ENCODE data around the gene AGO1. TPM values are rescaled to one million over a fixed set of nuclear protein-coding genes. Genes with fewer than 3 reads are reported as not detected.
"Not testable (repeated sequence)": the region's sequence is repeated elsewhere in the genome, so short reads cannot be mapped to it uniquely, and the experiment has no call there.

AGO1 gene
- total RNA-seq, 2 experiments from 2014 or later = 28.8 TPM

GRCh38 chr1:35958558-35958957 lies 75.5 kb downstream of the AGO1 start:
- Mint-ChIP-seq H3K27ac (no peak overlapping the region), H3K4me1 (ENCODE audit: low read depth) (peaks cover 7% of the 10 kb centered on the region), H3K9me3 (no peaks in the 10 kb centered on the region), H3K36me3 (peaks cover 3% of the 10 kb centered on the region), H3K27me3 (no peaks in the 10 kb centered on the region), H3K4me3 (no peak overlapping the region)
- POLR2A ChIA-PET = no interaction called here
- intact Hi-C loops (cut with micrococcal nuclease) = no loop called here
- no peak for DNase-seq
- CTCF ChIA-PET = interaction anchor here (0.7 kb wide), 2 partner anchors 58 to 203 kb away, joined by 3 read pairs; no protein-coding TSS in a partner anchor

DNA sequence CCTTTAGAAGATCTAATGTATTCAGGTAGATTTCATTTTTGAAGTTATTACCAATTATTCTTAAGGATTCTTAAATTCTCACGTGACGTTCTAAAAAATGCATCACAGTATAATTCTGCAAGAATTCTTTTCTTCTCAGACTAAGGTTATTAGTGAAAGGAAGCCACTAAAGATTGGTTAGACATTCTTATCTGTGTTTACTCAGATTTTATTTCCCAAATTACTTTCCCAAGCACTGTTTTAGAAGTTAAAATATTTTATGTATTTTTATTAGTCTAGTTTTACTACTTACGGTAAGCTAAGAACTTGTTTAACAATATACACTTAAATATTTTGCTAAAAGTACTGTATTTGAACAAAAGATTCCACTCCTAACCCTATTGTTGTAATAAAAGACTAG lies 76.3 kb downstream of the AGO1 start:
- intact Hi-C loops (cut with micrococcal nuclease) = no loop called here
- CTCF ChIA-PET = no interaction called here
- Mint-ChIP-seq H3K4me1 (ENCODE audit: low read depth) (peaks cover 6% of the 10 kb centered on the region), H3K27ac (no peak overlapping the region), H3K9me3 (peaks cover 2% of the 10 kb centered on the region), H3K36me3 (peaks cover 5% of the 10 kb centered on the region), H3K27me3 (no peaks in the 10 kb centered on the region), H3K4me3 (no peak overlapping the region)
- DNase-seq = no peak
- POLR2A ChIA-PET = no interaction called here

DNA sequence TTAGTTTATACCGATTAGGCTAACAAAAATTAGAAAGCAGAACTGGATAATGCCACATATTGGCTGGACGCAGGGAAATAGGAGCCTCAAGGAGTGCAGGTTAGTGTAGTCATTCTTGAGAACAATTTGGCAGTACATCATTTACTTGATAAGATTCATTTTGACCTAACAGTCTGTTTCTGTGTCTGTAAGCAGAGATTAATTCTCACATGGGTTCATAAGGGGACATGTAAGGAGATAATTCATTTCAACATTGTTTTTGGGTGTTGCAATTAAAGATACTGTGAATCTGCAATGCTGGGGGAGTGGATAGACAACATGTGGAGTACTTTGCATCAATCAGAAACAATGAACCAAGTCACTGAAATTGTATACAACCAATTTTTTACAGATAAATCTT lies 79.9 kb downstream of the AGO1 start:
- Mint-ChIP-seq H3K4me1 (ENCODE audit: low read depth) (no peaks in the 10 kb centered on the region), H3K36me3 (peaks cover 6% of the 10 kb centered on the region), H3K27me3 (no peaks in the 10 kb centered on the region), H3K27ac (no peak overlapping the region), H3K9me3 (peaks cover 3% of the 10 kb centered on the region), H3K4me3 (no peak overlapping the region)
- ChIA-PET CTCF (no interaction called here), POLR2A (no interaction called here)
- DNase-seq = no peak
- intact Hi-C loops (cut with micrococcal nuclease) = no loop called here

DNA sequence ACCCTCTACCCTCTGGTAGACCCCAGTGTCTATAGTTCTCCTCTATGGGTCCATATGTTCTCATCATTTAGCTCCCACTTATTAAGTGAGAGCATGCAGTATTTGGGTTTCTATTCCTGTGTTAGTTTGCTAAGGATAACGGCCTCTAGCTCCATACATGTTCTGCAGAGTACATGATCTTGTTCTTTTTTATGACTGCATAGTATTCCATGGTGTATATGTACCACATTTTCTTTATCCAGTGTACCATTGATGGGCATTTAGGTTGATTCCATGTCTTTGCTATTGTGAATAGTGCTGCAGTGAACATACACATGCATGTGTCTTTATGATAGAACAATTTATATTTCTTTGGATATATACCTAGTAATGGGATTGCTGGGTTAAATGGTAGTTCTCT lies 81.3 kb downstream of the AGO1 start:
- H3K27me3 Mint-ChIP-seq; CTCF ChIA-PET; POLR2A ChIA-PET; intact Hi-C loops (cut with micrococcal nuclease); H3K4me1 Mint-ChIP-seq (ENCODE audit: low read depth); H3K27ac Mint-ChIP-seq; H3K4me3 Mint-ChIP-seq; DNase-seq; H3K9me3 Mint-ChIP-seq: not testable (repeated sequence)
- H3K36me3 Mint-ChIP-seq = peaks cover 15% of the 10 kb centered on the region

- DNase-seq = no peak
- Mint-ChIP-seq H3K36me3 (peaks cover 25% of the 10 kb centered on the region), H3K27ac (no peak overlapping the region), H3K27me3 (no peaks in the 10 kb centered on the region), H3K9me3 (peaks cover 3% of the 10 kb centered on the region), H3K4me1 (ENCODE audit: low read depth) (no peaks in the 10 kb centered on the region), H3K4me3 (no peak overlapping the region)
- CTCF ChIA-PET = no interaction called here
- POLR2A ChIA-PET = no interaction called here
- intact Hi-C loops (cut with micrococcal nuclease) = no loop called here
Measured at GRCh38 chr1:35968396-35968795, 85.4 kb downstream of the AGO1 start.

GRCh38 chr1:35971601-35972000 lies 88.6 kb downstream of the AGO1 start:
- DNase-seq = no peak
- Mint-ChIP-seq H3K4me1 (ENCODE audit: low read depth) (peaks cover 9% of the 10 kb centered on the region), H3K36me3 (peaks cover 29% of the 10 kb centered on the region), H3K27me3 (no peaks in the 10 kb centered on the region), H3K9me3 (peaks cover 3% of the 10 kb centered on the region), H3K27ac (no peak overlapping the region), H3K4me3 (no peak overlapping the region)
- intact Hi-C loops (cut with micrococcal nuclease) = no loop called here
- POLR2A ChIA-PET = no interaction called here
- CTCF ChIA-PET = no interaction called here

DNA sequence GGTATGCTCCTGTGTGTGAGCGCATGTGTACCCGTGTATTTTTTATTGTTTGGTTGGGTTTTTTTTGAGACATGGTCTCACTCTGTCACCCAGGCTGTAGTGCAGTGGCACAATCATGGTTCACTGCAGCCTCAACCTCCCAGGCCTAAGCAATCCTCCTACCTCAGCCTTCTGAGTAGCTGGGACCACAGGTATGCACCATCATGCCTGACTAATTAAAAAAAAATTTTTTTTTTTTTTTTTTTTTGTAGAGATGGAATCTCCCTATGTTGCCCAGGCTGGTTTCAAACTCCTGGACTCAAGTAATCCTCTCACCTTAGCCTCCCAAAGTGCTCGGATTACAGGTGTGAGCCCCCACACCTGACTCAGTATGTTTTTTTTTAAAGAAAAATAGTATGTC lies 89.6 kb downstream of the AGO1 start:
- H3K9me3 Mint-ChIP-seq; H3K27me3 Mint-ChIP-seq; H3K27ac Mint-ChIP-seq; H3K4me1 Mint-ChIP-seq (ENCODE audit: low read depth); DNase-seq; CTCF ChIA-PET; H3K4me3 Mint-ChIP-seq; POLR2A ChIA-PET; intact Hi-C loops (cut with micrococcal nuclease): not testable (repeated sequence)
- H3K36me3 Mint-ChIP-seq = peaks cover 29% of the 10 kb centered on the region

DNA sequence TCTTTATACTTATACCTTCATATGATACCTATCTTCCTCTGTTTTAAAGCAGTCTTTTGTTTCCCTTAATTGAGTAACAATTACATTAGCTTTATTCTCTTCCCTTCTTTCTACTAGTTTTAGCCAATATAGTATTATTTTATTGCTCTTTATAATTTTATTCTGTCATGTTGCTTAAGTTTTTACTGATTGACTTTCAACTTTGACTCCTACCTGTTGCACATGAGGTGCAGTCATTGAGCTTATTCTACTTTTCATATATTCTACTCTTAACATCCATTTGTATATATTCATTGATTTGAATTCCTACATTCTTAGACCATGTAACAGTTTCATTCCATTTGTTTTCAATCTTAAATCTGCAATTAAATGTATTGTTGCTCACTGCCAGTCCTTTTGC lies 97.1 kb downstream of the AGO1 start:
- POLR2A ChIA-PET = no interaction called here

More for the DNA sequence above, 97.1 kb downstream of the AGO1 start:
- H3K4me1 Mint-ChIP-seq (ENCODE audit: low read depth) = no peaks in the 10 kb centered on the region
- intact Hi-C loops (cut with micrococcal nuclease) = no loop called here
- H3K27me3 Mint-ChIP-seq = no peaks in the 10 kb centered on the region
- H3K36me3 Mint-ChIP-seq = peaks cover 15% of the 10 kb centered on the region
- H3K9me3 Mint-ChIP-seq = no peaks in the 10 kb centered on the region
- CTCF ChIA-PET = no interaction called here
- no peak overlapping the region for H3K4me3 Mint-ChIP-seq
- no peak for DNase-seq
- no peak overlapping the region for H3K27ac Mint-ChIP-seq

Other genes starting within 250 kb of the AGO1 start
- gene PSMB2, start 241.7 kb upstream of the AGO1 start, total RNA-seq = 10 to 100 TPM; 88.1 to 91.5 TPM
- 10 to 100 TPM; 11.2 to 11.6 TPM for gene C1orf216, start 164.3 kb upstream of the AGO1 start, total RNA-seq
- gene CLSPN, start 113.2 kb upstream of the AGO1 start, total RNA-seq = 10 to 100 TPM; 49.9 to 55.1 TPM
- 1 to 10 TPM; 5.1 to 6.0 TPM for gene AGO4, start 75.2 kb upstream of the AGO1 start, total RNA-seq
- gene AGO3, start 47.9 kb downstream of the AGO1 start, total RNA-seq = 10 to 100 TPM; 23.1 to 25.3 TPM
- gene TEKT2, start 200.9 kb downstream of the AGO1 start, total RNA-seq = not detected
- gene ADPRS, start 205.7 kb downstream of the AGO1 start, total RNA-seq = 10 to 100 TPM; 33.3 TPM
- gene COL8A2, start 242.0 kb downstream of the AGO1 start, total RNA-seq = not detected

Data from activated CD4-positive, alpha-beta memory T cell treated with anti-CD3 and anti-CD28 coated beads for 36 hours (primary cell).